AG10803 (cell line): ENCODE data around the gene S1PR3.
"Not testable (repeated sequence)": the region's sequence is repeated elsewhere in the genome, so short reads cannot be mapped to it uniquely, and the experiment has no call there.

Source experiments
- DNase-seq: peaks from one replicate; pipeline ENCODE4 v3.0.0; 2010; ENCODE audit warnings: low read depth
- H3K4me3 ChIP-seq: 2 replicates; pipeline ENCODE4 v1.5.1; 2011; ENCODE audit warnings: mild to moderate bottlenecking, low read length, control low read depth
- TF ChIP-seq, protein P1 (sequence below): conservative IDR thresholded peaks from 2 replicates; pipeline ENCODE4 v1.5.1; 2011; ENCODE audit warnings: mild to moderate bottlenecking, low read length, control low read depth, inconsistent platforms

The S1PR3 gene

DNA sequence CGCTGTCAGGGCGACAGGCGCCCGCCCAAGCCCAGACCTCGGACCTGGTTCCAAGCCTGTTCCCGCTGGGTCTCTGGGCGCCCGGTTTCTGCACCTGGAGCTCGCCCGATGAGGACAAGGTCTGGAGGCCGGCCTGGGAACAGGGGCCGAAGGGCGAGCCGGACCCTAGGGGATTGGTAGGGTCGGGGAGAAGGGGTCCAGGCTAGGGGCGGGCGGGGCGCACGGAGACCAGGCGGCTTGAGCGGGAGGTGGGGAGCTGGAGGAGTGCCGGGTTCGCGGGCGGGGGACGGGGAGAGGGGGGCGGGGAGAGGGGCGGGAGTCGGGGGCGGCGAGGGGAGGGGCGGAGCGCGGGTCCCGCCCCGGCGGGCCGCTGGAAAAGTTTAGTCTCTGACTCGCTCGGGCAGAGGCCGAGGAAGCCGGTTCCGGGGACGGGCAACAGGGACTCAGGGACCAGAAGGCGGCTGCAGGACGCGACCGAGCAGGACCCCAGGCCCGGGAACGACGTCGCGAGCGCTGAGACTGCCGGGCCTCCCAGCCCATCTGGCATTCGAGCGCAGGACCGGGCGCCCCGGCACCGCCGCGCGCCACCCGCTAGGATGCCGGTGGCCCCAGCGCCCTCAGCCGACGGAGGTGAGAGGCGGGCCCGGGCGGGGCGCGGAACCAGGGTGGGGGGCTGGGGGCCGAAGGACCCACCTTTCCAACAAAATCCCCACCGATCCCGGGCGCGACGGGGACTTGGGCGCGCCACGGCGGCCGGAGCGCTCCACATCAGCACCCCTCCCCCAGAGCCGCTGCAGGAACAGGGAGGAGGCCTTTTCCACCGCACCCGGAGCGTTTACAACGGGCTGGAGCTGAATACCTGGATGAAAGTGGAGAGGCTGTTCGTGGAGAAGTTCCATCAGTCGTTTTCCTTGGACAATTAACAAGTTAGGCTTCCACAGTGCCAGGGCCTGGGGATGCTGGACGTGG, at the start of gene S1PR3:
S1PR3 (plus strand) TSS at position 403 of the 969 bp plus-strand sequence. CDS start 9,733 bp downstream, outside the sequence.
- TF ChIP-seq, protein P1, sequence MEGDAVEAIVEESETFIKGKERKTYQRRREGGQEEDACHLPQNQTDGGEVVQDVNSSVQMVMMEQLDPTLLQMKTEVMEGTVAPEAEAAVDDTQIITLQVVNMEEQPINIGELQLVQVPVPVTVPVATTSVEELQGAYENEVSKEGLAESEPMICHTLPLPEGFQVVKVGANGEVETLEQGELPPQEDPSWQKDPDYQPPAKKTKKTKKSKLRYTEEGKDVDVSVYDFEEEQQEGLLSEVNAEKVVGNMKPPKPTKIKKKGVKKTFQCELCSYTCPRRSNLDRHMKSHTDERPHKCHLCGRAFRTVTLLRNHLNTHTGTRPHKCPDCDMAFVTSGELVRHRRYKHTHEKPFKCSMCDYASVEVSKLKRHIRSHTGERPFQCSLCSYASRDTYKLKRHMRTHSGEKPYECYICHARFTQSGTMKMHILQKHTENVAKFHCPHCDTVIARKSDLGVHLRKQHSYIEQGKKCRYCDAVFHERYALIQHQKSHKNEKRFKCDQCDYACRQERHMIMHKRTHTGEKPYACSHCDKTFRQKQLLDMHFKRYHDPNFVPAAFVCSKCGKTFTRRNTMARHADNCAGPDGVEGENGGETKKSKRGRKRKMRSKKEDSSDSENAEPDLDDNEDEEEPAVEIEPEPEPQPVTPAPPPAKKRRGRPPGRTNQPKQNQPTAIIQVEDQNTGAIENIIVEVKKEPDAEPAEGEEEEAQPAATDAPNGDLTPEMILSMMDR: no peak
- H3K4me3 ChIP-seq: peak within 1 kb of the TSS; percentile 68
- peak; percentile 15 for DNase-seq

DNA sequence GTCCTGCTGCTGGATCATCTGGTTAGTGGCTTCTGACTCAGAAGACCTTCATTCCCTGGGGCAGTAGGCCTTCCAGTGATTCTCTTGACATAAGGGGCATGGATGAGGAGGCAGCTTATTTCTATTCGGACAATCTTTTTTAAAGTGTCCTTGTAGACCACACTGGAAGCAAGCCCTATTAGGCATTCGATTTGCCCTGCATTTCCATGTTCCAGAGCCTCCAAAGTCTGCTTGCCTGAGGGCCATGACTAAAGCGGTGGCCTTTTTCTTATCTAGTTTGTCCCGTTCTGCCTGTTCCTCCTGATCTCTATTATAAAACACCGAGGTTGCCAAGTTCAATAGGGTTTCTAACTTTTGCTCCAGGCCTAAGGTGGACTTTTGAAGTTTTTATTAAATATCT, 49.7 kb upstream of the S1PR3 start:
- H3K4me3 ChIP-seq, DNase-seq: not testable (repeated sequence)

DNA sequence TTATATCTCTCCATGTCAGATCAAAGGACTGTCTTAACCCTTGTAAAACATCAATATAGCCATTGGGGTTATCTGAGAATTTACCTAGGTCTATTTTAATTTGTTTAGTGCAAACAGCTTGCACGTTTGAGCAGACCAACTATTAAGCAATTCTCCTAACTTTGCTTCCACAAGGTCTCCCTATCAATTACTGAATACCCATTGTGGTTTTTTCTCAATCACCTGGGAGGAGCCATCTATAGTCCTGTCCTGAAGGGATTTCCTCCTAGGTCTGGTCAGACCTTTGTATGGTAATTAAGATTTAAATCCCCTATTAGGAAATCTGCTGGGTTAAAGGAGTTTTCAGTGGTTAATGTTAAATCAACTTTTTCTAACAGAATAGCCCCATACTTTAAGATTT, 48.9 kb upstream of the S1PR3 start:
- no peak overlapping the region for H3K4me3 ChIP-seq
- TF ChIP-seq, protein P1: no peak
- DNase-seq: no peak

DNA sequence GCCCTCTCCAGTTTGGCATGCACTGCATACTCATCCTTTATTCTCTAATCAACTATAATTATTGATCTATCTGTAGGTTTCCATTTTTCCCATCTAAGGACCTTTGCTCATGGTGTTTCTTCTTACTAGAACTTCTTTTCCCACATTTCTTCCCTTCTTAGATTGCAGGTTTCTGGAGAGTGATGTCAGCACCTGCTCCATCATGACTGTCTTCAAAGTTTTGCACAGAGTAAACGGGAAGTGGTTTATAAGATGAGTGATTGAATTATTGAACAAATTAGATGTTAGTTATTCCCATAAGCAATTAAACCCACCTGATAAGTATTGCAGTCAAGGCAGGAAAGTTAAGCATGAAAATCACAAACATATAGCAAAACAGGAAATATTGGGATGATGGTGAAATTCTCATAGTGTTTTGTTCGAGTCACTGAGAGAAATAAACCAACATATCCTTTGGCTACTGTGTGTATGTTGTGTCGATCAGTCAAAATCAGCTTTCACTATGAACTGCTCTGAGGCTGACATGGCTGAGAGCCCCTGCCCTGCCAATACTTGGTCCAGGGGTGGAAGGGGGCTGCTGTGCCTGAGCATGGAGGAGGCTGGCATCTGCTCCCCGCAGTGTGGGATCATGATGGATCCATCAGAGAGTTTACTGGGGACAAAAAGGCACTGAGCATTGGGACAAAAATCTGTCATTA, 45.5 kb upstream of the S1PR3 start:
- no peak for DNase-seq
- H3K4me3 ChIP-seq: no peak overlapping the region
- TF ChIP-seq, protein P1: no peak

DNA sequence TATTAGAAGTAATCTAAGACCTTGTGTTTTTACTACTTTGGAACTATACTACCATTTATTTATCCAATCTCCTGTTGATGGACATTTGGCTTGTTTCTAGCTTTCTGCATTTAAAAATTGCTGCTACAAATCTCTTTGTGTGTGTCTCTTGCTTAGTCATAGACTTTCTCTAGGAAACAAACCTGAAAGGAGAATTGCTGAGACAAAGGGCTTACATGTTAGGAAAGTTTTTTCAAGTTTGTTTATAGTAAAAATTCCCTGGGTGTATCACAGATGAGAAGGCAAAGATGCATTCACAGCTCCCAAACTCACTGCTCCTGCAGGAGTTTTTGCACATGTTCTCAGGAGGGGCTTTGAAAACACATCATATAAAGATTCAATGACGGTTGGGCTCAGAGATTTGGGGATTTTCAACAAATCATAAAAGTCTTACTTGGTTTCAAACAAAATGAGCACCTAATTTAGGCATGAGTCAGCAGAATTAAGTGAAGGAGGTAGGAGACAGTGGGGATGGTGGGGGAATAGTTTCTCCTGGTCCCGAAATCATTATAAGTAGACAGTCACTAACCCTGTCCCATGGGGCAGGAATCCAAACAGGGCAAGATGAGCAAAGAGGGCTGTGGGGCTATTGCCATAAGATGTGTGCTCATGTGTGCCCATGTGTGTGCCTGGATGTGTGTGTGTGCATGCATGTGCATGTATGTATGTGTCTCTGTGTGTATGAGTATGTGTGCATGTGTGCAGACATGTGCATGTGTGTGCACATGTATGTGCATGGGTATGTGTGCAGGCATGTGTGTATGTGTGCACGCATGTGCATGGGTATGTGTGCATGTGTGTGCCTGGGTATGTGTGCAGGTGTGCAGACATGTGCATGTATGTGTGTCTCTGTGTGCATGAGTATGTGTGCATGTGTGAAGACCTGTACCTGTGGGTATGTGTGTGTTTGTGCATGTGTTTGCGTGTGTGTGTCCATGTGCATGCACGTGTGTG, 43.4 kb upstream of the S1PR3 start:
- TF ChIP-seq, protein P1: no peak
- DNase-seq: peak; percentile 43
- H3K4me3 ChIP-seq: no peak overlapping the region

DNA sequence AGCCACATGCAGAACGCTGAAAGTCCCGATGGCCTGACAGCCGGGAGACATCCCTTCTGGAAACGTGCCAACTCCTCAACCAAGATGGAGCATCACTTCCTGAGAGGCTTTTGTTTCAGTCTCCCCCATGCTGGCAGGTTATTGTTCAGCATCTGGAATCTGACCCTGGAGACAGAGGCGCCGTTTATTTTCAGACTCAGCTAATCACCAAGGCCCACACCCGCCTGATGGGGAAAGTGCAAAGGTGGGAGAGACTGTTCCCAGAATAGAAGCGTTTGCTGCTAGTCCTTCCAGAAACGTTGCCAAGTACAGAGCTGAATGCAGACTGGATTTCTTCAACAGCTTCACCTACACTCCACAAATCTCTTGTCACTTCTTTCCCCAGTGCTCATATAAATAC, 41.8 kb upstream of the S1PR3 start:
- TF ChIP-seq, protein P1: no peak
- H3K4me3 ChIP-seq: no peak overlapping the region
- DNase-seq: no peak

DNA sequence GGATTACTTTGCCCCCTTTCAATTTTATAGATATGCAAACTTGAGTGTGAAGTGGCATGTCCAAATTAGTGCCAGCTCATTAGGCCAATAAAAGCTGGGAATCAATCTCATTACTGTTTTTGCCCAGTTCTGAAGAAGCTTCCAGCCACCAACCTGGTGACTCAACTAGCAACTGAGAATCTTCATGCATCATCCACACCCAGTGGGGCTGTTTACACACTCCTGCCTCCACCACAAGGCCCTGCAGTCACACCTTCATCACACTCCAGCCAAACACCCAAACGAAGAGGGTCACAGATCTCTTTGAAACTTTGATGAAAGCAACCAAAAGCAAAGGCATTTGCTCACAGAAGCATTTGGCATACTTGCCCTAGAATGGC, 41.3 kb upstream of the S1PR3 start:
- no peak overlapping the region for H3K4me3 ChIP-seq
- TF ChIP-seq, protein P1: no peak
- no peak for DNase-seq
